Neural progenitor cell (in vitro differentiated cells): ENCODE results near the gene PEX26. TPM values are rescaled to one million over a fixed set of nuclear protein-coding genes. Genes with fewer than 3 reads are reported as not detected.
A peak's percentile ranks its signal among the peaks of the same experiment; 100 is the strongest.
"Not testable (repeated sequence)": the region's sequence is repeated elsewhere in the genome, so short reads cannot be mapped to it uniquely, and the experiment has no call there.

Experiments used
- DNase-seq: peaks from one replicate; pipeline ENCODE4 v3.0.0-alpha.2; 2016; ENCODE audit warnings: low spot score
- H2AFZ ChIP-seq: fragments of 200-600 bp; sonication (generic); replicated peaks from 2 replicates; pipeline ENCODE4 v1.6.1; 2016; ENCODE audit warnings: antibody characterized with exemption
- H3F3A ChIP-seq: fragments of 200-600 bp; sonication (generic); 2 replicates; pipeline ENCODE4 v1.6.1; 2016; ENCODE audit warnings: antibody characterized with exemption, low read depth
- H3K27ac ChIP-seq: fragments of 200-600 bp; sonication (generic); 2 replicates; pipeline ENCODE4 v1.5.1; 2016; ENCODE audit warnings: mild to moderate bottlenecking
- H3K27me3 ChIP-seq: fragments of 200-600 bp; sonication (generic); 2 replicates; pipeline ENCODE4 v1.6.1; 2016; ENCODE audit warnings: mild to moderate bottlenecking, moderate library complexity
- H3K36me3 ChIP-seq: fragments of 200-600 bp; sonication (generic); 2 replicates; pipeline ENCODE4 v1.5.1; 2016
- H3K4me1 ChIP-seq: fragments of 200-600 bp; sonication (generic); 2 replicates; pipeline ENCODE4 v1.6.1; 2016; ENCODE audit warnings: mixed run types
- H3K4me2 ChIP-seq: fragments of 200-600 bp; sonication (generic); 2 replicates; pipeline ENCODE4 v1.6.1; 2016
- H3K4me3 ChIP-seq: fragments of 200-600 bp; sonication (generic); 2 replicates; pipeline ENCODE4 v1.5.1; 2016
- H3K79me2 ChIP-seq: fragments of 200-600 bp; sonication (generic); 2 replicates; pipeline ENCODE4 v1.6.1; 2016; ENCODE audit warnings: low read depth
- H3K9ac ChIP-seq: fragments of 200-600 bp; sonication (generic); 2 replicates; pipeline ENCODE4 v1.6.1; 2016
- H3K9me3 ChIP-seq: fragments of 200-600 bp; sonication (generic); 2 replicates; pipeline ENCODE4 v1.5.1; 2016; ENCODE audit warnings: low read depth
- H4K20me1 ChIP-seq: fragments of 200-600 bp; sonication (generic); 2 replicates; pipeline ENCODE4 v1.6.1; 2016; ENCODE audit warnings: low read depth
- H3K27ac Mint-ChIP-seq: 3 replicates; pipeline ENCODE4 v1.8.0; 2021; ENCODE audit warnings: mixed read lengths
- H3K27me3 Mint-ChIP-seq: 2 replicates; pipeline ENCODE4 v1.8.0; 2022; ENCODE audit warnings: low read depth, mild to moderate bottlenecking, inconsistent platforms, moderate library complexity, mixed read lengths; ENCODE audit not compliant: insufficient read depth
- H3K36me3 Mint-ChIP-seq: 3 replicates; pipeline ENCODE4 v1.8.0; 2021; ENCODE audit warnings: mixed read lengths
- H3K4me1 Mint-ChIP-seq: 3 replicates; pipeline ENCODE4 v1.8.0; 2021; ENCODE audit warnings: mixed read lengths
- H3K4me3 Mint-ChIP-seq: 3 replicates; pipeline ENCODE4 v1.8.0; 2021; ENCODE audit warnings: mild to moderate bottlenecking, moderate library complexity, mixed read lengths
- H3K9me3 Mint-ChIP-seq: 3 replicates; pipeline ENCODE4 v1.8.0; 2020; ENCODE audit warnings: mixed read lengths
- EZH2 ChIP-seq: fragments of 200-600 bp; sonication (generic); IDR thresholded peaks from 2 replicates; pipeline ENCODE4 v1.6.1; 2017; ENCODE audit warnings: antibody characterized with exemption, mild to moderate bottlenecking, moderate library complexity
- EZH2phosphoT487 ChIP-seq: fragments of 200-600 bp; sonication (generic); IDR thresholded peaks from 2 replicates; pipeline ENCODE4 v1.6.1; 2017; ENCODE audit warnings: antibody characterized with exemption
- total RNA-seq: library from RNA; depleted of rRNA; stranded (reverse); fragments of >200 nt; gene quantifications from 2 replicates; pipeline ENCODE4 v1.2.3, GENCODE V29; 2015; ENCODE audit warnings: low replicate concordance
- TF ChIP-seq, protein P1 (sequence below): fragments of 200-600 bp; sonication (generic); IDR thresholded peaks from 2 replicates; pipeline ENCODE4 v1.5.1; 2017; ENCODE audit warnings: antibody characterized with exemption, mild to moderate bottlenecking

Gene PEX26
- total RNA-seq, 1 donor from 2014 or later: 22.9 TPM

DNA sequence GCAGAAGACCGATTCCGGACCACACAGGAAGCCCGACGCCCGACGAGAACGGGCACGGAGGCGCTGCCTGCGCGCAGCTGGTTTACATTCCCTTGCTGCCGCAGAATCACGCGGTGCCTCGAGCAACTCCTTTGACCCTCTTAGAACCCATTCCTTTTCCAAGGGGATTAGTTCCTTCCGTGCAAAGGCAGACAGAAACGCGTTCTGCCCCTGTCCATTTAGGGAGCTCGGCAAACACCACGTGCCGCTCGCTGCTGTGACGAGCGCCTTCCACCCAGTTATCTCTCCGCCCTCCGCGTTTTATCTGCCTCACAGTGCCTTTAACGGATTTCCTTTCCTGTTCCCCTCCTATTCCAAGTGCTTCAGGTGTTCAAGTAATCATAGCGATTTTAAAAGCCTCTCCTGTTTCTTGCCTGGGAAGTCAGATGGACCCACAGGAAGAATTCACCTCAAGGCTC lies 29.3 kb upstream of the PEX26 start:
- peaks cover 3% of the 10 kb centered on the region for H3K27me3 Mint-ChIP-seq
- TF ChIP-seq, protein P1, sequence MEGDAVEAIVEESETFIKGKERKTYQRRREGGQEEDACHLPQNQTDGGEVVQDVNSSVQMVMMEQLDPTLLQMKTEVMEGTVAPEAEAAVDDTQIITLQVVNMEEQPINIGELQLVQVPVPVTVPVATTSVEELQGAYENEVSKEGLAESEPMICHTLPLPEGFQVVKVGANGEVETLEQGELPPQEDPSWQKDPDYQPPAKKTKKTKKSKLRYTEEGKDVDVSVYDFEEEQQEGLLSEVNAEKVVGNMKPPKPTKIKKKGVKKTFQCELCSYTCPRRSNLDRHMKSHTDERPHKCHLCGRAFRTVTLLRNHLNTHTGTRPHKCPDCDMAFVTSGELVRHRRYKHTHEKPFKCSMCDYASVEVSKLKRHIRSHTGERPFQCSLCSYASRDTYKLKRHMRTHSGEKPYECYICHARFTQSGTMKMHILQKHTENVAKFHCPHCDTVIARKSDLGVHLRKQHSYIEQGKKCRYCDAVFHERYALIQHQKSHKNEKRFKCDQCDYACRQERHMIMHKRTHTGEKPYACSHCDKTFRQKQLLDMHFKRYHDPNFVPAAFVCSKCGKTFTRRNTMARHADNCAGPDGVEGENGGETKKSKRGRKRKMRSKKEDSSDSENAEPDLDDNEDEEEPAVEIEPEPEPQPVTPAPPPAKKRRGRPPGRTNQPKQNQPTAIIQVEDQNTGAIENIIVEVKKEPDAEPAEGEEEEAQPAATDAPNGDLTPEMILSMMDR: no peak
- TF ChIP-seq EZH2: no peak
- no peak for TF ChIP-seq EZH2phosphoT487
- Histone ChIP-seq H4K20me1 (no peaks in the 10 kb centered on the region), H3K27ac (no peak overlapping the region), H3K36me3 (no peaks in the 10 kb centered on the region), H3K4me3 (no peak overlapping the region), H3K4me2 (no peak overlapping the region), H3K4me1 (no peaks in the 10 kb centered on the region), H3F3A (no peaks in the 10 kb centered on the region), H3K27me3 (no peaks in the 10 kb centered on the region), H3K9ac (no peak overlapping the region), H3K79me2 (no peaks in the 10 kb centered on the region), H2AFZ (peak overlapping the region; percentile 26), H3K9me3 (no peaks in the 10 kb centered on the region)
- peak; percentile 20 for DNase-seq
- no peaks in the 10 kb centered on the region for H3K36me3 Mint-ChIP-seq
- H3K27ac Mint-ChIP-seq: no peak overlapping the region
- H3K4me3 Mint-ChIP-seq: no peak overlapping the region
- H3K9me3 Mint-ChIP-seq: no peaks in the 10 kb centered on the region
- no peaks in the 10 kb centered on the region for H3K4me1 Mint-ChIP-seq

DNA sequence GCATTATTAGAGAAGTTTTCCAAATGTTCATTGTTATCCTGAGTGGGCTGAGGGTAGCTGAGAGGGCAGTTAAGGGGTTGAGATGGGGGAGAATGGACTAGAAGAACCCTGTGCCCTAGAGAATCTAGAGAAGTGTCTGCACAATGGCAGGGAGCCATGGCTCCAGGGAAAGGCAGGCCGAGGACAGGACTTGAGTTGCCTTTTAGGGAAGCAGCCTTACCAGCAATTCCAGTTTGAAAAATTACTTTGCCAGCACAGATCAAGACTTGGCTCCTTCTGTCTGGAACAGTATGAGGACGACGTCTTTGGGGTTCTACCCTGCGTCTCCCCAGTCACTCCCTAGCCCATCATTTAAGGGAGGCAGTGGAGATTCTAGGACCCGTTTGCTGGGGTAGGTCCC lies 27.7 kb upstream of the PEX26 start:
- Mint-ChIP-seq H3K9me3 (peaks cover 6% of the 10 kb centered on the region), H3K4me1 (peaks cover 7% of the 10 kb centered on the region), H3K27ac (no peak overlapping the region), H3K4me3 (no peak overlapping the region), H3K36me3 (no peaks in the 10 kb centered on the region), H3K27me3 (peaks cover 5% of the 10 kb centered on the region)
- no peak for DNase-seq
- Histone ChIP-seq H3K27me3 (no peaks in the 10 kb centered on the region), H3K9ac (no peak overlapping the region), H3K9me3 (no peaks in the 10 kb centered on the region), H3K79me2 (no peaks in the 10 kb centered on the region), H3F3A (no peaks in the 10 kb centered on the region), H3K4me1 (no peaks in the 10 kb centered on the region), H4K20me1 (no peaks in the 10 kb centered on the region), H3K4me2 (no peak overlapping the region), H3K4me3 (no peak overlapping the region), H2AFZ (no peak overlapping the region), H3K36me3 (no peaks in the 10 kb centered on the region), H3K27ac (no peak overlapping the region)
- TF ChIP-seq, protein P1: no peak
- TF ChIP-seq EZH2phosphoT487: no peak
- no peak for TF ChIP-seq EZH2

DNA sequence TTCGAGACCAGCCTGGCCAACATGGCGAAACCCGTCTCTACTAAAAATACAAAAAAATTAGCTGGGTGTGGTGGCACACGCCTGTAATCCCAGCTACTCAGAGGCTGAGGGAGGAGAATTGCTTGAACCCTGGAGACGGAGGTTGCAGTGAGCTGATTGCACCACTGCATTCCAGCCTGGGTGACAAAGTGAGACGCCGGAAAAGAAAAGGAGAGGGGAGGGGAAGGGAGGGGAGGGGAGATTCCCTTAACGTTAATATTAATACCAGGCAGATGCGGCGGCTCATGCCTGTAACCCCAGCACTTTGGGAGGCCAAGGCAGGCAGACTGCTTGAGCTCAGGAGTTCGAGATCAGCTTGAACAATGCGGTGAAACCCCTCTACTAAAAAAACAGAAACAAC lies 26.7 kb upstream of the PEX26 start:
- H3K27ac ChIP-seq, H2AFZ ChIP-seq, H3K27ac Mint-ChIP-seq, H3K9me3 Mint-ChIP-seq, H3K79me2 ChIP-seq, DNase-seq, H3K27me3 ChIP-seq, H3K4me3 ChIP-seq, H3K4me2 ChIP-seq, H3K36me3 Mint-ChIP-seq, H4K20me1 ChIP-seq, H3K4me1 Mint-ChIP-seq, H3K27me3 Mint-ChIP-seq, H3K9ac ChIP-seq, H3F3A ChIP-seq, H3K4me3 Mint-ChIP-seq, H3K36me3 ChIP-seq, H3K9me3 ChIP-seq, H3K4me1 ChIP-seq: not testable (repeated sequence)

DNA sequence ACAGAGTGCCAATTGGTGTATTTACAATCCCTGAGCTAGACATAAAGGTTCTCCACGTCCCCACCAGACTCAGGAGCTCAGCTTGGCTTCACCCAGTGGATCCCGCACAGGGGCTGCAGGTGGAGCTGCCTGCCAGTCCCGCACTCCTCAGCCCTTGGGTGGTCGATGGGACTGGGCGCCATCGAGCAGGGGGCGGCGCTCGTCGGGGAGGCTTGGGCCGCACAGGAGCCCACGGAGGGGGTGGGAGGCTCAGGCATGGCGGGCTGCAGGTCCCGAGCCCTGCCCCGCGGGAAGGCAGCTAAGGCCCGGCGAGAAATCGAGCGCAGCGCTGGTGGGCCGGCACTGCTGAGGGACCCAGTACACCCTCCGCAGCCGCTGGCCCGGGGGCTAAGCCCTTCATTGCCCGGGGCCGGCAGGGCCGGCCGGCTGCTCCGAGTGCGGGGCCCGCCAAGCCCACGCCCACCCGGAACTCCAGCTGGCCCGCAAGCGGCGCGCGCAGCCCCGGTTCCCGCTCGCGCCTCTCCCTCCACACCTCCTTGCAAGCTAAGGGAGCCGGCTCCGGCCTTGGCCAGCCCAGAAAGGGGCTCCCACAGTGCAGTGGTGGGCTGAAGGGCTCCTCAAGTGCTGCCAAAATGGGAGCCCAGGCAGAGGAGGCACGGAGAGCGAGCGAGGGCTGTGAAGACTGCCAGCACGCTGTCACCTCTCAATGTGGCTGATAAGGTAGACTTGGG lies 24.4 kb upstream of the PEX26 start:
- not testable (repeated sequence) for H3K27ac ChIP-seq, H3K4me3 Mint-ChIP-seq, DNase-seq, H3K27me3 ChIP-seq, H3K27ac Mint-ChIP-seq, H3K36me3 ChIP-seq, H4K20me1 ChIP-seq, H3K27me3 Mint-ChIP-seq, H3K36me3 Mint-ChIP-seq, H3K79me2 ChIP-seq, H3K4me1 Mint-ChIP-seq, H3K9me3 Mint-ChIP-seq, H3K9me3 ChIP-seq, H3K4me3 ChIP-seq, H3K4me2 ChIP-seq, H3K9ac ChIP-seq, H2AFZ ChIP-seq, H3F3A ChIP-seq, H3K4me1 ChIP-seq
